Naive thymus-derived CD4-positive, alpha-beta T cell (primary cell): ENCODE measurements around the gene ZMIZ2. TPM values are rescaled to one million over a fixed set of nuclear protein-coding genes. Genes with fewer than 3 reads are reported as not detected.
"Not testable (repeated sequence)": the region's sequence is repeated elsewhere in the genome, so short reads cannot be mapped to it uniquely, and the experiment has no call there.

Source experiments
- ATAC-seq: fragments of 150-1000 bp; cut with Tn5 transposase; 2 replicates; pipeline ENCODE4 v1.10.0; 2021; ENCODE audit warnings: mild to moderate bottlenecking, moderate library complexity
- CTCF ChIA-PET: fragments of 350-600 bp; sonication (Branson Sonifier 250); formaldehyde crosslinking; loops from one replicate; lab custom pipeline; 2021; ENCODE audit warnings: antibody characterized with exemption; lab: Charles Lee
- POLR2A ChIA-PET: fragments of 350-600 bp; sonication (Branson Sonifier 250); formaldehyde crosslinking; loops from one replicate; lab custom pipeline; 2021; ENCODE audit warnings: antibody characterized with exemption, inconsistent platforms; lab: Charles Lee
- DNase-seq, 9 donors: peaks; one replicate each; pipeline versions ENCODE4 v3.0.0 to v3.0.0-alpha.2; 2020 to 2022; ENCODE audit warnings: mixed read lengths in 1 of 9
- H3K27ac ChIP-seq: one replicate; pipeline ENCODE4 v1.7.0; 2013; ENCODE audit warnings: mild to moderate bottlenecking, low read depth, low read length, moderate library complexity
- H3K27me3 ChIP-seq, 2 donors: one replicate each; pipeline ENCODE4 v1.7.0; 2013; ENCODE audit warnings: low read length in 2 of 2, mild to moderate bottlenecking in 2 of 2, moderate library complexity in 2 of 2; ENCODE audit not compliant: control insufficient read depth in 2 of 2, insufficient read depth in 2 of 2
- H3K36me3 ChIP-seq, 3 experiments: 1 replicate in 2 of 3; 2 replicates in 1 of 3; pipeline ENCODE4 v1.7.0; 2013; ENCODE audit warnings: low read length in 3 of 3, mild to moderate bottlenecking in 3 of 3, moderate library complexity in 1 of 3; ENCODE audit not compliant: insufficient read depth in 3 of 3, control insufficient read depth in 2 of 3
- H3K4me1 ChIP-seq, 2 donors: one replicate each; pipeline ENCODE4 v1.7.0; 2013; ENCODE audit warnings: low read length in 2 of 2, mild to moderate bottlenecking in 2 of 2, moderate library complexity in 1 of 2; ENCODE audit not compliant: control insufficient read depth in 2 of 2, insufficient read depth in 2 of 2
- H3K4me3 ChIP-seq: 2 replicates; pipeline ENCODE4 v1.7.0; 2013; ENCODE audit warnings: mild to moderate bottlenecking, low read length
- H3K9me3 ChIP-seq, 3 experiments: 1 replicate in 2 of 3; 2 replicates in 1 of 3; pipeline ENCODE4 v1.7.0; 2013; ENCODE audit warnings: low read length in 3 of 3; ENCODE audit not compliant: control insufficient read depth in 2 of 3
- H3K27ac Mint-ChIP-seq, 9 donors: one replicate each; pipeline ENCODE4 v1.8.0; 2020 to 2022; ENCODE audit warnings: mixed read lengths in 9 of 9, mild to moderate bottlenecking in 8 of 9, moderate library complexity in 5 of 9, inconsistent platforms in 2 of 9
- H3K27me3 Mint-ChIP-seq, 5 donors: one replicate each; pipeline ENCODE4 v1.8.0; 2021 to 2022; ENCODE audit warnings: mixed read lengths in 5 of 5, mild to moderate bottlenecking in 1 of 5
- H3K36me3 Mint-ChIP-seq, 5 donors: one replicate each; pipeline ENCODE4 v1.8.0; 2020 to 2022; ENCODE audit warnings: mixed read lengths in 5 of 5, mild to moderate bottlenecking in 3 of 5, inconsistent platforms in 1 of 5
- H3K4me1 Mint-ChIP-seq, 7 donors: one replicate each; pipeline ENCODE4 v1.8.0; 2020 to 2022; ENCODE audit warnings: mixed read lengths in 7 of 7, mild to moderate bottlenecking in 3 of 7, inconsistent platforms in 1 of 7
- H3K4me3 Mint-ChIP-seq, 10 donors: one replicate each; pipeline ENCODE4 v1.8.0; 2020 to 2022; ENCODE audit warnings: mild to moderate bottlenecking in 10 of 10, mixed read lengths in 10 of 10, moderate library complexity in 6 of 10, inconsistent platforms in 2 of 10
- H3K9me3 Mint-ChIP-seq, 11 donors: one replicate each; pipeline ENCODE4 v1.8.0; 2020 to 2022; ENCODE audit warnings: mixed read lengths in 11 of 11, mild to moderate bottlenecking in 4 of 11, inconsistent platforms in 1 of 11, moderate library complexity in 1 of 11
- intact Hi-C, 2 donors: fragments of 100-400 bp; cut with micrococcal nuclease; formaldehyde crosslinking; loops; one replicate each; pipeline ENCODE4 v1.15.1; 2023
- polyA plus RNA-seq, 2 donors: library from polyadenylated mRNA; unstranded; fragments of 300-500 nt; fragmentation: Illumina TruSeq; gene quantifications; one replicate each; pipeline ENCODE4 v1.2.3, GENCODE V29; 2021
- total RNA-seq, 6 experiments: library from RNA in 5 of 6; stranded (reverse) in 5 of 6; gene quantifications; 1 replicate in 5 of 6; 2 replicates in 1 of 6; pipeline ENCODE4 v1.2.3 and lab custom pipeline; 2021 to 2026

ZMIZ2 gene
- total and polyA plus RNA-seq, 7 experiments from 2014 or later = 4.4 to 187 (median 143) TPM

DNA sequence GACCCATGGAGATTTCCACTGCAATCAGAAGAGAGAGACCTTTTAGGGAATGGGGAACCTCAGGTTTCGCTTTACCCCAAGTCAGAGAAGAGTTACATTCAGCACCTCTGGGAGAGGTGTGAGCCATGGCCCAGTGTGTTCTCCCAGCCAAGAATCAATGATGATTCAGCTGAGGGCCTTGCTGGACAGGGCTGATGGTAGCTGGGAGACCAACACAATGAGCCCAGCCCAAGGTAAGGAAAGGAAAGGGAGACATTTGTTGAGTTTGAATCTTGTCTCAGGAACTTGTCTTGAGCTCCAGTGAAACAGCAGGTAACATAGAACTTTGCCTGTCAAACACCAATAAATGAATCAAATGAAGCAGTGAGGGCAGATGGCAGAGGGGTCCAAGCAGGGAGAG, 33.8 kb downstream of the ZMIZ2 start:
- no peak for ATAC-seq
- Mint-ChIP-seq H3K27ac (no peak overlapping the region), H3K4me1 (peaks cover 0 to 8% (median 0%) of the 10 kb centered on the region in 7 donors), H3K36me3 (peaks cover 5 to 9% (median 8%) of the 10 kb centered on the region in 5 donors), H3K9me3 (peaks cover 0 to 18% (median 9%) of the 10 kb centered on the region in 11 donors), H3K27me3 (peaks cover 0 to 4% (median 0%) of the 10 kb centered on the region in 5 donors), H3K4me3 (no peak overlapping the region)
- H3K27ac ChIP-seq = no peak overlapping the region
- H3K4me3 ChIP-seq = no peak overlapping the region
- DNase-seq = no peak
- POLR2A ChIA-PET = no interaction called here
- intact Hi-C loops = no loop called here
- CTCF ChIA-PET = no interaction called here
- peaks cover 0 to 6% (median 0%) of the 10 kb centered on the region in 3 experiments for H3K9me3 ChIP-seq
- no peaks in the 10 kb centered on the region for H3K36me3 ChIP-seq
- H3K27me3 ChIP-seq = no peaks in the 10 kb centered on the region
- H3K4me1 ChIP-seq = no peaks in the 10 kb centered on the region

DNA sequence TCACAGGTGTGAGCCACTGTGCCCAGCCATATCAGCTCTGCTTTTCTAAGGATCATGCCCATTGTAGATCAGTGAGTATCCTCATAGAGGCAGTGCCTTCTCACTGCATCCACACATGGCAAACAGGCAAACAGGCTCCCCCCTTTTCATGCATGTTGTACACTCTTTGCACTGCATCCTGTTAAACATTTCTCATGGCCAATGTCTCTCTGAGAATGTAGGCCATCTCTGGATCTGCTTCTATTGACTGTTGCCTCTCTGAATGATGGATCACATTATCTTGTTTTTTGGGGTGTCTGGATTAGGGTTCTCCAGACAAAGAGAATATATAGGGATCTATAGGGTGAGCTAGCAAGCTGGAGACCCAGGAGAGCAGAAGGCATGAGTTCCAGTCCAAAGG, 34.8 kb downstream of the ZMIZ2 start:
- no peak overlapping the region for H3K27ac ChIP-seq

DNA sequence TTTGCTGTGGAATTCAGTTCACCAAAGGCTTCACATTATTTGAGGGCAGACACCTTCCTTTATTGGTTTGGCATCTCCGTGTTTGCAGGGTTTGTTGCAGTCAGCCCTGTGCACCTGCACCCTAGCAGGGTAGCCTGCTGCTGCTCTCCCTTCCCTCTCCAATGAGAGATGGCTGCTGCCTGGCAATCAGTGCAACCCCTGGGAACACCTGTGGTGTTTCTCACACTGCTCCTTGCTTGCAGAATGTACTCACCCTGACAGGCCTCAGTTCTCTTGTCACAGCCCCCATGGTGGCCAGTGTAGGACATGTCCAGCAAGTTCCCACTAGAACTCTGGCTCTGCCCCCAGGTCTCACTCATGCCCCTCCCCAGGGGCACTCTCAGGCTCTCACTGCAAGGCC, 35.7 kb downstream of the ZMIZ2 start:
- Mint-ChIP-seq H3K27ac (no peak overlapping the region), H3K27me3 (peaks cover 0 to 4% (median 0%) of the 10 kb centered on the region in 5 donors), H3K36me3 (peaks cover 5 to 9% (median 8%) of the 10 kb centered on the region in 5 donors), H3K4me3 (no peak overlapping the region), H3K4me1 (peaks cover 0 to 8% (median 0%) of the 10 kb centered on the region in 7 donors), H3K9me3 (peaks cover 0 to 18% (median 9%) of the 10 kb centered on the region in 11 donors)
- CTCF ChIA-PET = no interaction called here
- DNase-seq (no peak), ATAC-seq (no peak)
- intact Hi-C loops = no loop called here
- H3K4me3 ChIP-seq = no peak overlapping the region
- no peaks in the 10 kb centered on the region for H3K27me3 ChIP-seq
- H3K27ac ChIP-seq = no peak overlapping the region
- no peaks in the 10 kb centered on the region for H3K4me1 ChIP-seq
- peaks cover 0 to 6% (median 0%) of the 10 kb centered on the region in 3 experiments for H3K9me3 ChIP-seq
- H3K36me3 ChIP-seq = no peaks in the 10 kb centered on the region
- POLR2A ChIA-PET = no interaction called here

More for the DNA sequence above, 34.8 kb downstream of the ZMIZ2 start:
- no peaks in the 10 kb centered on the region for H3K4me1 ChIP-seq
- H3K27me3 ChIP-seq = no peaks in the 10 kb centered on the region
- H3K4me3 ChIP-seq = no peak overlapping the region
- POLR2A ChIA-PET = no interaction called here
- H3K9me3 ChIP-seq = peaks cover 0 to 6% (median 0%) of the 10 kb centered on the region in 3 experiments
- Mint-ChIP-seq H3K4me1 (peaks cover 0 to 8% (median 0%) of the 10 kb centered on the region in 7 donors), H3K36me3 (peaks cover 5 to 9% (median 8%) of the 10 kb centered on the region in 5 donors), H3K27ac (peak overlapping the region in 1 of 9 donors; percentile 66), H3K9me3 (peaks cover 0 to 18% (median 9%) of the 10 kb centered on the region in 11 donors), H3K4me3 (no peak overlapping the region), H3K27me3 (peaks cover 0 to 4% (median 0%) of the 10 kb centered on the region in 5 donors)
- no peaks in the 10 kb centered on the region for H3K36me3 ChIP-seq
- intact Hi-C loops = no loop called here
- ATAC-seq = no peak
- CTCF ChIA-PET = no interaction called here
- no peak for DNase-seq

DNA sequence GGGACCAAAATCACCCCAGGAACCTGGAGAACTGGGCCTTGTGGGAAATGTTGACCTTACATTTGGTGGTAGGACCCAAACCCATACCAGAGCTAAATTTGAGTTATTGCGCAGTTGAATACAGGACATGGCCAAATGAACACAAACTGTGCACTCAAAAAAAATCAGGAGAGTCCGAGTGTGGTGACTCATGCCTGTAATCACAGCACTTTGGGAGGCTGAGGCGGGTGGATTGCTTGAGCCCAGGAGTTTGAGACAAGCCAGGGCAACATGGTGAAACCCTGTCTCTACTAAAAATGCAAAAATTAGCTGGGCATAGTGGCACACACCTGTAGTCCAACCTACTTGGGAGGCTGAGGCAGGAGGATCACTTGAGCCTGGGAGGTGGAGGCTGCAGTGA, 36.6 kb downstream of the ZMIZ2 start:
- H3K27ac Mint-ChIP-seq, H3K36me3 ChIP-seq, CTCF ChIA-PET, ATAC-seq, H3K27me3 Mint-ChIP-seq, H3K4me1 ChIP-seq, H3K27me3 ChIP-seq, H3K27ac ChIP-seq, H3K4me3 Mint-ChIP-seq, H3K9me3 ChIP-seq, H3K4me3 ChIP-seq, intact Hi-C loops, H3K4me1 Mint-ChIP-seq, H3K36me3 Mint-ChIP-seq, POLR2A ChIA-PET, DNase-seq: not testable (repeated sequence)
- H3K9me3 Mint-ChIP-seq = peaks cover 0 to 18% (median 9%) of the 10 kb centered on the region in 11 donors

DNA sequence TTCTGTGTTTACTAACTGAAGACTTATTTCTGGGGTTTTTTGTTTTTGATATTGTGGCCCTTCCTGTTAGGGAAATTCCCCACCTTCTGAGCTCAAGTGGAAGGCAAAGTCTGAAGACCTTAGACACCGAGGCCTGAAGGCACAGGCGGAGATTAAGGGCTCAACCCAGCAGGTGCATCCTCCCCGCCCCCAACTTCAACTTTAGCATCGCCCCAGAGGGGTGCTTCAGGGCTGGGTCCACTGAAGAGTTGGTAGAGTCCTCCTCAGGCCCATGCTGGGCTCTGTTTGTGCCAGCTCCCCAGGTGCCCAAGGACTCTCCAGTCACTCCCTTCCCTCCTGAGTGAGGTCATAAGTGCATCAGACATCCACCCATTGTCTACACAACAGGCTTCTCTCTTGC, 38.4 kb downstream of the ZMIZ2 start:
- no peak for DNase-seq
- H3K27ac ChIP-seq = no peak overlapping the region
- H3K27me3 ChIP-seq = no peaks in the 10 kb centered on the region
- Mint-ChIP-seq H3K9me3 (peaks cover 0 to 18% (median 9%) of the 10 kb centered on the region in 11 donors), H3K36me3 (peaks cover 5 to 9% (median 8%) of the 10 kb centered on the region in 5 donors), H3K4me1 (peaks cover 0 to 8% (median 0%) of the 10 kb centered on the region in 7 donors), H3K27ac (no peak overlapping the region), H3K4me3 (no peak overlapping the region), H3K27me3 (peaks cover 0 to 4% (median 0%) of the 10 kb centered on the region in 5 donors)
- ChIA-PET POLR2A (interaction anchor here (0.6 to 1.3 kb wide), 2 partner anchors 16 to 241 kb away, joined by 3 to 4 read pairs; no protein-coding TSS in a partner anchor), CTCF (no interaction called here)
- peak; percentile 24 for ATAC-seq
- no peak overlapping the region for H3K4me3 ChIP-seq
- intact Hi-C loops = no loop called here
- H3K9me3 ChIP-seq = peaks cover 0 to 6% (median 0%) of the 10 kb centered on the region in 3 experiments
- no peaks in the 10 kb centered on the region for H3K36me3 ChIP-seq
- no peaks in the 10 kb centered on the region for H3K4me1 ChIP-seq

DNA sequence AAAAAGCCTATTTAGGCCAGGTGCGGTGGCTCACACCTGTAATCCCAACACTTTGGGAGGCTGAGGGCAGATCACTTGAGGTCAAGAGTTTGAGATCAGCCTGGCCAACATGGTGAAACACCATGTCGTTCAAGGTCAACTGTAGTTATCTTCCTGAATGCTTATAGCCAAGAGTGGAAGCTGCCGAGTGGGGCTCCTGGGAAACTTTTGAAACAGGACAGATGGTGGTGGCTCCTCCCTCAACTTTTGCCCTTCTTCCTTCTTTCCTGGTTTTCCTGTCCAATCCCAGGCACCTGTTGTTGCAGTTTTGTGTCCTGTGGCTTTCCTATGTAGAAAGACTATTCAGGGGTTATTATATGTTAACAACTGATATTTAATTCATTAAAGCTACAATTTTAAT, 39.1 kb downstream of the ZMIZ2 start:
- H3K36me3 ChIP-seq = no peaks in the 10 kb centered on the region
- CTCF ChIA-PET = no interaction called here
- H3K9me3 Mint-ChIP-seq = peaks cover 0 to 12% (median 5%) of the 10 kb centered on the region in 11 donors
- H3K27ac ChIP-seq = no peak overlapping the region
- no peaks in the 10 kb centered on the region for H3K4me1 ChIP-seq
- ATAC-seq = no peak
- peaks cover 0 to 4% (median 0%) of the 10 kb centered on the region in 5 donors for H3K27me3 Mint-ChIP-seq
- no peak overlapping the region for H3K27ac Mint-ChIP-seq
- H3K4me1 Mint-ChIP-seq = peaks cover 0 to 8% (median 0%) of the 10 kb centered on the region in 7 donors
- no peak for DNase-seq
- H3K4me3 Mint-ChIP-seq = no peak overlapping the region
- no peaks in the 10 kb centered on the region for H3K27me3 ChIP-seq
- POLR2A ChIA-PET = interaction anchor here (1.3 kb wide), 1 partner anchor 17 kb away, joined by 4 read pairs; no protein-coding TSS in a partner anchor
- H3K36me3 Mint-ChIP-seq = peaks cover 5 to 8% (median 6%) of the 10 kb centered on the region in 5 donors
- H3K9me3 ChIP-seq = peaks cover 0 to 6% (median 0%) of the 10 kb centered on the region in 3 experiments
- no peak overlapping the region for H3K4me3 ChIP-seq
- intact Hi-C loops = no loop called here

DNA sequence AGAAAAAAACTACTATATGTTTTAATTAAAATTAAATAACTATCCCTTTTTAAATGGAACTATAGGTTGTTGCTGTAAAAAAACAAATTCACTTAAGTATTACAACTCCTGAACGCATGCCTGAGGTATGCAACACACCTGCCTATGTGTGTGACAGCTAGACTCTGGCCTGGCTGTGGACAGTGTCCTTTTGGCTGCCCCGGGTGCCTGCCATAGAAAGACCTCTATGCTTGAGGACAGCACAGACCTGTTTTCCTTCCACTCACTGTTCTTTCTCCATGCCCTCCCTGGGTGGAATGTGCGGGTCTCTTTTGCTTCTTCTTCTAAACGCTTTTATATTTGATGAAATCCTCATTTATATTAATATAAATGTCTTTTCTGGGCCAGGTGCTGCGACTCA, 41.3 kb downstream of the ZMIZ2 start:
- H3K4me3 Mint-ChIP-seq = no peak overlapping the region
- no peaks in the 10 kb centered on the region for H3K27me3 Mint-ChIP-seq
- POLR2A ChIA-PET = no interaction called here
- DNase-seq = no peak
- no peaks in the 10 kb centered on the region for H3K9me3 ChIP-seq
- no peaks in the 10 kb centered on the region for H3K4me1 ChIP-seq
- ATAC-seq = no peak
- no peak overlapping the region for H3K27ac Mint-ChIP-seq
- no peaks in the 10 kb centered on the region for H3K27me3 ChIP-seq
- no peaks in the 10 kb centered on the region for H3K36me3 ChIP-seq
- H3K9me3 Mint-ChIP-seq = no peaks in the 10 kb centered on the region
- intact Hi-C loops = no loop called here
- H3K4me1 Mint-ChIP-seq = peaks cover 0 to 12% (median 0%) of the 10 kb centered on the region in 7 donors
- CTCF ChIA-PET = no interaction called here
- H3K27ac ChIP-seq = no peak overlapping the region
- H3K36me3 Mint-ChIP-seq = no peaks in the 10 kb centered on the region
- no peak overlapping the region for H3K4me3 ChIP-seq
